HG02840 (cell line): ENCODE measurements around the gene TCF4.

Experiments
- ATAC-seq: cut with Tn5 transposase; IDR thresholded peaks from one replicate; pipeline ENCODE4 v1.9.1; 2021; ENCODE audit warnings: mild to moderate bottlenecking, moderate library complexity, moderate number of reproducible peaks; ENCODE audit not compliant: unreplicated experiment, low FRiP score

TCF4 gene

DNA sequence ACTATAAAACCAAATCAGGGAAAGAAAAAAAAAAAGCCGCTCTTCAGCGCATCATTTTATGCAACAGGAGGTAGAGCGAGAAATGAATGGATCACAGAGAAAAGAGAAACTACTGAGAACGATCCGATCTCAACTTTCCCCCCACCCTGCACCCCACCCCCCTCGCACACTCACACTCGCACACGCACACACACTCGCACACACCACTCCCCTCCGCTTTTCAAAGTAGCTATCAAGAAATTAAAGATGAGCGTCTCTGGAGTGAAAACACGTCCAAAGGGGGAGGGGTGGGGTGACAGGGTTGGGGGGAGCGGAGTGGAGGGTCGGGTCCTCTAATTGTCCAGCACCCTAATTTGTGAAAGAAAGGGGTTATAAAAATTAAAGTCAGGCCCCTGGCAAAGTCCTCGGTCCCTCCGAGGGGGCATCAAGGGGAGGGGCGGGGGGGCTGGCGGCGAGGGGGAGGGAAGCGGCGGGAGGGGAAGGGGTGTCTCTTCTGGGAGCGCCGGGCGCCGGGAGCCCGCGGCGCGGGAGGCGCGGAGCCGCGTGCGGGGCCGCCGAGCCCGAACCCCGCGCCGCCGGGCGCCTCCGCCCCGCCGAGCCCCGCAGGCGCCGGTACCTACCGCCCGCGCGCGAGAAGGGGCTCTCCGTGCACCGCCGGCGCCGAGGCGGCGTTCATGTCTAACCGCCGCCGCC, 428 bp downstream of the TCF4 start:
- ATAC-seq, result no peak

DNA sequence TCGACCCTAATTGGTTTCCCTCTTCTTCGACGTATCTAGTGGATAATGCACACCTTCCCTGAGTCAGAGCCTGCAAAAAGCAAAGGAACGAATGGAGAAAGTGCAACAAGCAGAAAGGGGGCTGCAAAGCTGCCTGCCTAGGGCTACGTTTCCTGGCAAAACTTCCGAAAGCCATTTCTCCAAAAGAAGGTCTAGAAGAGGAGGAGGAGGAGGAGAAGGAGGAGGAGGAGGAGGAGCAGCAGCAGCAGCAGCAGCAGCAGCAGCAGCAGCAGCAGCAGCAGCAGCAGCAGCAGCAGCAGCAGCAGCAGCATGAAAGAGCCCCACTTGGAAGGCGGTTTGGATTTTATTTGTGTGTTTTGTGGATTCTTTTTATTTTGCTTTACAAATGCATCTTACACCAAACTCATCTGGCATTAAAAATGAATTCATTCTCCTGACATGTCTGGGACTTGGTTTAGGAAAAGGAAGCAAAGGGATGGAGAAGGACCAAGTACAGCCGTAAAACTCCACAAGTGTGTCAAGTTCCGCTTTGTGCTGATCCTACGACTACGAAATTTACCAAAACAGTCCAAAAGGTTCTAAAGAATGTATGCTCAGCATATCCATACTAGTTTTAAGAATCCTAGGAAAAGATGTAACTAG, 2.0 kb downstream of the TCF4 start:
- no peak for ATAC-seq

DNA sequence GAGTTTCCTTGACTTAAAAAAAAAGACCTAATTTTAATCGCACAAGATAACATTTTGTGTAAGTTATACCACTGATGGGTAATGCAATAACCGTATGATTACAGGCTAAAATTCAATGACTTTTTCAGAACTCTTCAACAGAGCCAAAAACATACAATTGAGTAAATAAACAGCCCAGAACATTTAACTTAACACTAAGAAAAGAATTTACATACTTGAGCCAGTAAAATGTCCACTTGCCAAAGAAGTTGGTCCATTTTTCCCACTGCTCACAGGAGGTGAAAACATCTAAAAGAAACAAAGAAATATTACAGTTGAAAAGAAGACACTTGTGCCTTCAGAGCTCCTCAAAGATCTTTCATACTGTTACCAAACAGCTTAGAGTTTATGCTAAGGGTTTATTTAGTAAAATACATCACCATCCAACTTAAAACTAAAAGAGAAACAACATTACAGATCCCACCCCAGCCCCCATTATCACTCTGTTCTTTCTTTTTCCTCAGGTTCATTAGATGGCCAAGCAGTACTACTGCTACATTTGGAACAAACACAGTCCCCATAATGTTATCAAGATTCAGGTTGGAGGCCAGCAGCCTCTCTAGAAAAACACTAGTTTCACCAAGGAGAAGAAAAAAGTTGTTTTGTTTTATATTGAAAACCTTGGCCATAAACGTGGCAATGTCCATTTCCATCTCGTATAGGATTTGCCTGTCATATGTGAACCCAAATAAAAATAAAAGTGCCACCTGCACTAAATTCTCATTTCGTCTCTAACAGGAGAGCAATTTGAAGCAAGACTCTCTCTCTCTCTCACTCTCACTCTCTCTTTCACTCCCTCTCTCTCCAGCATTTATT, 2.7 kb downstream of the TCF4 start:
- no peak for ATAC-seq

DNA sequence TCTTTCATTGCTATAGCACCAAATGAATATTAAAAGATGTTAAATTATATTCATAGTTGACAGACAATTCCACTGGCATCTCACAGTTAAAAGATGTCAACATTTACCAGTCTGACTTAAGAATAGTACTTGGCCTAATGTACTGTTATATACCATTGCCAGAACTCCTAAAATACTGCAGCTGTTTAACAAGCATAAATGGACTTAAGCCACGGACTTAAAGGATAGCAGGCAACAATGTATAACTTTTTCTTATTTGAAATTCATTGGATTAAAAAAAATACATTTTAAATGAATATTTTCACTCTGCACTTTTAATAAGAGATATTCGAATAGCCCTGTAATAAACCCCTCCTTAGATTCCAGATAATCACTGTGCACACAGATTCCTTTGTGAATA, 3.8 kb downstream of the TCF4 start:
- ATAC-seq, result no peak

DNA sequence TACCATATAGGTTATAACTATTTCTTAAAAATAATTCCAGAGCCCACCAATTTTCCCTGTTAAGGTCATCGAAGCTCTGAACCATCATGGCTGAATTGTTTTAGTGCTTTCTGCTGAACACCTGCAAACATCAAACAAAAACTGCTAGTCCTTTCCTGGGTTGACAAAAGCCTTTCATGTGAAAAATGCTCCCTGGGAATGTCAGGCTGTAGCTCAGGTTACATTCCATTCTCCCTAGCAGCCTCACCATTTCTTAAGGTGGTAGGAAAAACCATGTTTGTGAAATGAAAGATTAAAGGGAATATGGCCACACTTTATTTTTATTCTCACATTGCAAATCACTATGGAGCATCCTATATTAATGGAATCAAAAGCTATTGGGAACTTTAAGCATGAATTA, 5.7 kb downstream of the TCF4 start:
- no peak for ATAC-seq

- no peak for ATAC-seq
Measured at GRCh38 chr18:55579501-55580270, 8.3 kb downstream of the TCF4 start.

GRCh38 chr18:55577812-55578539, 10.0 kb downstream of the TCF4 start:
- no peak for ATAC-seq

GRCh38 chr18:55576001-55576400, 12.0 kb downstream of the TCF4 start:
- no peak for ATAC-seq

GRCh38 chr18:55575066-55575465, 12.9 kb downstream of the TCF4 start:
- ATAC-seq, result no peak

- ATAC-seq, result no peak
Measured at GRCh38 chr18:55573386-55573785, 14.6 kb downstream of the TCF4 start.

- no peak for ATAC-seq
Measured at GRCh38 chr18:55570966-55571365, 17.0 kb downstream of the TCF4 start.

- no peak for ATAC-seq
Measured at GRCh38 chr18:55566456-55566935, 21.5 kb downstream of the TCF4 start.

- no peak for ATAC-seq
Measured at GRCh38 chr18:55559739-55560138, 28.3 kb downstream of the TCF4 start.

DNA sequence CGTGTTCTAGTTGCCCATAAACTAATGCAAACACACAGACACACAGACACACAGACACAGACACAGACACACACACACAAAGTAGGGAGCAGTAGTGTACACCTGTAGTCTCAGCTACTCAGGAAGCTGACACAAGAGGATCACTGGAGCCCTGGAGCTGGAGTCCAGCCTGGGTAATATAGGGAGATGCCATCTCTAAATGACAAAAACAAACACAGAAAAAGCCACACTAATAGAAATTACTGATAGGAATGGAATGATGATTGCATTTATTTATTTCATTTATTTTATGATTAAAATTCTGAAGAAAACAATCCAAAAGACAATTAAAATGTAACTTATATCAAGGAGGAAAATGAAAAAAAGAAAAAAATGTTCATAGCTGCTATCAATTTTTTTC, 30.8 kb downstream of the TCF4 start:
- no peak for ATAC-seq

DNA sequence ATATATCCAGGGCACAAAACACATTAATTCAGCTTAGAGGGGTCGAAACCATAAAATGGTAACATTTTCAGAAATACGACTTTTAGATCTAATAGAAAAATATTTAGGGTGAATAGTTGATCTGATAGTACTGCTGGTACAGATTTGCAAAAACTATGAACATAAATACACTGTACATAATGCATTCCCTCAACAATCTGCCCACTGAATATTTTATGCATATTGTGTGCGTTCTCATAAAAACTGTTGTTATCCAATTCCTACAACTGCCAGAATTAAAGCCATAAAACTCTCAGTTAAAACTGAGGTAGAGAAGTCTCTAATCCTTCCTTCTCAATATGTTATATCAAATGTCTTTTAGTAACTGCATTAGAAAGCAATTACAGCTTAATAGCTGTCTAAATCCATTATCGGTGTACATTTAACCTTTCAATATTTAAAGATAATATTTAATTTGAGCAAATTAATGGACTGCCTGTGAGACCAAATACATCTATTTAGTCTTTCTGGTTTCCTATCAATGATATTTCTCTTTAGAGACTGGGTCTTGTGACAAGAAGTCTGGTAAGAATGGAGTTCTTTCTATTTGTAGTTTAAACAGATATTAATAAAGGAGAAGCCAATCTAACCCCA, 32.5 kb downstream of the TCF4 start:
- ATAC-seq, result no peak

GRCh38 chr18:55552526-55553189, 35.3 kb downstream of the TCF4 start:
- no peak for ATAC-seq

GRCh38 chr18:55551227-55551626, 36.8 kb downstream of the TCF4 start:
- ATAC-seq, result no peak

DNA sequence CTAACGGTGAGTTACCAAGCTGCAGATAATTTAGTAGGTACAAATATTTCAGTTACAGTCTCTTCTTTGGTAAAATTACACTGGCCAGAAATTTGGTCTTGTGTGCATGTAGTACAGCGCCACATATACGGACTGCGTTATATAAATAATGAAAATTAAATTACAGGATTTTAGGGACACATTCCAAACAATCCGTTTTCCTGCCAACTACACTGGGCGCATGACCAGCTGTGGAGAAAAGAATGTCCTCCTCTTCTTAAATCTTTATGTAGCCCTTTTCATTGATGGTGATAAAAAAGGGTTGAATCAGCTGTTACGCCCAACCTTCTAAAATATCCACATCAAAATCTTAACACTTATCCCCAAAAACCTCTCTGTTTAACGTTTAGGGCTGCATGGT, 37.5 kb downstream of the TCF4 start:
- no peak for ATAC-seq
